CD4-positive, alpha-beta T cell treated with Interleukin-6 at 100 ng/mL for 8 hours (primary cell): ENCODE data around the gene ELOVL4.

Source experiments
- DNase-seq: peaks from one replicate; pipeline ENCODE4 v3.0.0-alpha.2; 2020; ENCODE audit warnings: mixed read lengths, low spot score

ELOVL4 gene

DNA sequence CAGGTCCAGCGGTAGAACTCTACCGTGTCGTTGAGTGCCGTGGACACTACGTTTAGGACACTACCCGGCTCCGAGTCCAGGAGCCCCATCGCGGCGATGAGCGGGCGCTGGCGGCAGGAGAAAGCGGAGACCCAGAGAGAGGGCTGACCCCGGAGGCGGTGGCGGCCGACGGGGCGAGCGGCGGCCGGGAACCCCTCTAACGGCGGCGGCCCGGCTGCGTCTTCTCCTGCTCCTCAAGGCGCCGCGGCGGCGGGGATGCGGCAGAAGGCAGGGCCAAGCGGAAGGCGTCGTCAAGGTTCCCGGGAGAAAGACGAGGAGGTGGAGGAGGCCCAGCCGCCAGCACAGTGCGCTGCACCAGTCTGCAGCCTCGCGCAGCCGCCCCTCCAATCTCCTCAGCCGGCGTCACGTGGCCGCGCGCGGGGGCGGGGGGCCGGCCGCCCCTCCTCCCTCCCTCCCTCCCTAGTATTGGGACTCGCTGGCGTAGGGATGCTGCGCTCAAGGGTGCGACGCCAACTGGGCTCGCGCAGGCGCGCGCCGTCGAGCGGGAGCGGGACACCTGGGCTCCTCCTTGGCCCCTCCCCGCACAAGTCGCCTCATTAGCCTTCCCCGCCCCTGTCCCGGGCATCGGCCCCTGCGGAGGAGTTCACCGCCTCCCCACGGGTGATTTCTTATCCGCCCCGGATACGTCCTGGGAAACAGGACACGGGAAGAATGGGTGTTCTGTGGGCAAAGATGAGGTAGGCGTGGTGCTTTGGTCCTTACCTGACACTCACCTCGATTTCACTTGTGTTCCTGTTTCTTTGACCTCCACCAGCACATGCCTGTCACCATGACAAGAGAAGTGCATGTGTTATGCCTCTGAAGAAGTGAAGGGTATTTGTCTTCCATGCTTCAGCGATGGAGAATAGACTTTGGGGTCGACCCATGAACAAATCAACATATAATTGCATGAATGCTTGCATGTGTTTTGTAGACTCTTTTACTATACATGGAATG, at the start of gene ELOVL4:
Gene ELOVL4, minus strand, starts transcription at position 363 of the 996 bp plus-strand sequence. Its CDS starts 274 bp downstream, at position 89.
- DNase-seq = peak; percentile 58

DNA sequence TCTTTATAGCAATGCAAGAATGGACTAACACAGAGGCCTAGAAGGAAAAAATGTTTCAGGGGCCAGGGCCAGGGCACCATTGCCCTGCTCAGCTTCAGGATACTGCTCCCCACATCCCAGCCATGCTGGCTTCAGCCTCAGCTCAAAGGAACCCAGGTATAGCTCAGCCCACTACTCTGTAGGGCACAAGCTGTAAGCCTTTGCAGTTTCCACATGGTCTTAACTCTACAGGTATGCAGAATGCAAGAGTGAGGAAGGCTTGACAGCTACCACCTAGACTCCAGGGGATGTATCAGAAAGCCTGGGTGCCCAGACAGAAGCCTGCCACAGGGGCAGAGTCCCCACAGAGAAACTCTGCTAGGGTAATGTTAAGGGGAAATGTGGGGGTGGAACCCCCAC, 46.6 kb upstream of the ELOVL4 start:
- no peak for DNase-seq

DNA sequence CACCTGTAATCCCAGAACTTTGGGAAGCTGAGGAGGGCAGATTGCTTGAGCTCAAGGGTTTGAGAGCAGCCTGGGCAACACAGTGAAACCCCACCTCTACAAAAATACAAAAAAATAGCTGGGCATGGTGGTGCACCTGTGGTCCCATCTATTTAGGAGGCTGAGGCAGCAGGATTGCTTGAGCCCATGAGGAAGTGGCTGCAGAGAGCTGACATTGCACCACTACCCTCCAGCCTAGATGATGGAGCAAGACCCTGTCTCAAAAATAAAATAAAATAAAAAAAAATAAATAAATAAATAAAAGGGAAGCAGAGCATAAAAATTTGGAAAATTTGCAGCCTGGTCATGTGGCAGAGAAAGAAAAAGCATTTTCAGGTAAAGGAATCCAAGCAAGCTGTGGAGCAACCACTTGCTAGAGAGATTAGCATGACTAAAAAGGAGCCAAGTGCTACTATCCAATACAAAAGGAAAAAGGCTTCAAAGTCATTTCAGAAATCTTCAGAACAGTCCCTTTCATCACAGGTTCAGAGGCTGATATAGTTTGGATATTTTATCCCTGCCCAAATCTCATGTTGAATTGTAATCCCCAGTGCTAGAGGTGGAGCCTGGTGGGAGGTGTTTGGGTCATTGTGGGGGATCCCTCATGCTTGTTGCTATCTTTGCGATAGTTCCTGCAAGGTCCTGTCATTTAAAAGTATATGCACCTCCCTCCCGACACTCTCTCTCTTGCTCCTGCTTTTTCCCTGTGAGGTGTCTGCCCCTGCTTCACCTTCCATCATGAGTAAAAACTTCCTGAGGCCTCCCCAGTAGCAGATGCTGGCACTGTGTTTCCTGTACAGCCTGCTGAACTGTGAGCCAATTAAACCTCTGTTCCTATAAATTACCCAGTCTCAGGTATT, 45.9 kb upstream of the ELOVL4 start:
- no peak for DNase-seq

DNA sequence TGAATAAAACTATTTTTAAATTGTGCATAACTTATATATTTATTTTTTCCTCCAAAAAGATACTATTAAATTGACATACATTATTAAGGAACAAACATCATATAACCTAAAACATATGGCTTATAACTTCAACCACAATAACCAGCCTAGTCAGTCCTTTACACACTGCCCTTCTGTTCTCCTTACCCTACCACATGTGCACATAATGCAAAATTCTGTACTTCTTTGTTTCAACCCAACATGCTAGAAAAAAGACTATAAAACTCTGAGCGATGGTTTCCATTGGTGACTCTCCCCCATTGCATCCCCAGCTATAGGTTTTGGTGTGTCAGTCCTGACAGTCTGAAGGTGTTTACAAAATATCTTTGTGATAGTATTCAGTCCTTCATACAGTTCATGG, 42.3 kb upstream of the ELOVL4 start:
- DNase-seq = no peak

DNA sequence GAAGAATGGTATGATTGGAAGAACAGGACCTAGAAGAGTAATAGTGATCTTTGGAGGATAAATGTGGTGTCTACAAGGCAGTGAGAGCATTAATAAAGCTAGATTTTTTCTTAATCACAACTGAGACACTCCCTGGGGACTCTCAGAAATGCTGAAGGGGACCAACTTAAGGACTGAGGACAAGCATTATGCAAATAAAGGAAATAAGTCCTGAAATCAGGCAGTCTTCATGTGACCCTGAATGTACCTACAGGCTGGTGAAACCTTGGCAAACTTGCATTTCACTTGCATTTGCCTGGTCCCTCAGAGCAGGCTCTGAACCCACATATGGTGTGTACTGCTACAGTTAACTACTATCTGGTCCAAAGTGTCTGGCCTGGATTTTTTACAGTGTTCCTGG, 37.8 kb upstream of the ELOVL4 start:
- no peak for DNase-seq

DNA sequence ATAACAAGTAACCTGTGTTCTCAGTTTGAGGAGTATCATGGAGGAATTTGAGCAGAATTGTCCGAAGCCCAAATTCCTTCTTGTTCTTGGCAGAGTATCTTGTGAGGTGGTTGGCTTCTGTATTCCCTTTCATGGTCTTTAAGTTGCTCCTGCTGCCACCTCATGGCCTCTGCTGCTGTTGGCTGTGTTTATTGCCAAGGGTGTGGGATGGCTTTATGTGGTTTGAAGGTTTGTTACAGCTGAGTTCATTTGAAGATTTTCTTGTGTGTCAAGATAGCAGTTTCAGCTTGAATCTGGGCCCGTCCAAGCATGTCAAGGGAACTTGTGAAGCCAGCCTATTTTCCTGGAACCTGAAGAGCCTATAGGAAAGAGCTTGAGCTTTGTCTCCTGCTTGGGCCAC, 36.9 kb upstream of the ELOVL4 start:
- peak; percentile 28 for DNase-seq

DNA sequence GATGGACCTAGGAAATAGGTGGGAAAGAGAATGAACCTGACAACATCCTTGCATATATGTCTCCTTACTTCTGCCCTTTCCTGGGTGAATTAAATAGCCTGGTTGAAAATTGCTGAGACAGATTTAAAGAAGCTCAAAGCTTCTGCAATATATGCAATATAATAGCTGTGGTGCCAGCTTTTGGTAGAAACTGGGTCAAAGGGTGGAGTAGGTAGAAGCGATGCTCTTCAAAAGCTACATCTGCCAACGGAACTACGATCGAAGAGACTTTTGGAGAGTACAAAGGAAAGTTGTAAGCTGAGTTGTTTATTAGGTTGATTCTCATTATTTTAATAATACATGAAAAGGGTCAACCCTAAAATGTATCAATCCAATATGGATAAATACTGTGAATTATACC, 34.3 kb upstream of the ELOVL4 start:
- DNase-seq = no peak

DNA sequence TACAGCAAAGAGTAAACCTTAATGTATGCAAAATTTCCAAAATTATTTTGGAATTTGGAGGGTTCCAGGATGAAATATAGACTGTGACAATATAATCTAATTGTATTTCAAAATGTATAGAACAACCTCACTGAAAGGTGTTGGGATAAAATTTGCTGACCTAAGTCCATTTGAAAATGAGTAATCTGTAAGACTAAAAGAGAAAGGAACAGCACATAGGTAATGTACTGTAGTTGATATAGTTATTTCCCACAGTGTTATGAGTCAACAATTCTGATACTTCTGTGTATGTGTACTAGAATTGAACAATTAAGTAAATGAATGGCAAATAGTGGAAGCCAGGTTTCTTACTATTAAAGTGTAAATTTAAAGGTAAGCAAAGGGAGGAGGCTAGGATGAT, 23.8 kb upstream of the ELOVL4 start:
- DNase-seq = no peak

DNA sequence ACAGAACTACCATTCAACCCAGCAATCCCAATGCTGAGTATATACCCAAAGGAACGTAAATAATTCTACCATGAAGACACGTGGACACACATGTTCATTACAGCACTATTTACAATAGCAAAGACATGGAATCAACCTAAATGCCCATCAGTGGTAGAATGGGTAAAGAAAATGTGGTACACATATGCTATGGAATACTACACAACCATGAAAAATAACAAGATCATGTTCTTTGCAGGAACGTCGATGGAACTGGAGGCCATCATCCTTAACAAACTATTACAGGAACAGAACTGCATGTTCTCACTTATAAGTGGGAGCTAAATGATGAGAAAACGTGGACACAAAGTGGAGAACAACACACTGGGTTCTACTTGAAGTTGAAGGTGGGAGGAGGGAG, 22.4 kb upstream of the ELOVL4 start:
- DNase-seq = no peak

DNA sequence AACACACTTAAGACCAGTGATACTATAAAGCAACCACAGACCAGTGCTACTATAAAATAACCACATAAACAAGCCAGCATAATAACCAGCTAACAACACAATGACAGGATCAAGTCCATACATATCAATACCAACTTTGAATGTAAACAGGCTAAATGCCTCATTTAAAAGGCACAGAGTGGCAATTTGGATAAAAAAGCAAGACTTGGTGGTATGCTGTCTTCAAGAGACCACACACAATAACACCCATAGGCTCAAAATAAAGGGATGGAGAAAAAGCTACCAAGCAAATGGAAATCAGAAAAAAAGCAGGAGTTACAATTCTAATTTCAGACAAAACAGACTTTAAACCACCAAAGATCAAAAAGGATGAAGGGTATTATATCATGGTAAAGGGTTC, 19.8 kb upstream of the ELOVL4 start:
- DNase-seq = no peak

DNA sequence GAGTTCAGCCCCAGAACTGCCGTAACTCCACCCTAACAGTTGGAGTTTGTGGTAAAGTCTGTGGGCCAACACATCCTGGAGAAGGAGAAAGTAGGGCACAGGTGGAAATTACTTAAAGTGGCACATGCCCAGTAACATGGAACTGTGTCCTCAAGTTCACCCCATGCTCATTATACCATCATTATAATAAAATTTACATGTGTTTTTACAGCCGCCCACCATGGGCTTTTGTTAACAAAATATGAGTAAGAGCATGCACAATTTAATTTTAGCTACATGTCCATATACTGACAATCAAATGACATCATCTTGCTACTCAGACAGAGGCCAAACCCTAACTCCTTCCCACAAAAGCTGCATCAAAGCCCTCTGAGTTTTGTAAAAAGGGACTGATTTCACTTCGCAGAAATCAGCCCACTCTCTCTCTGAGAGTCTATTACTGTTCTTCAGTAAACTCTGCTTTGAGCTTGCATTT, 17.3 kb upstream of the ELOVL4 start:
- no peak for DNase-seq

DNA sequence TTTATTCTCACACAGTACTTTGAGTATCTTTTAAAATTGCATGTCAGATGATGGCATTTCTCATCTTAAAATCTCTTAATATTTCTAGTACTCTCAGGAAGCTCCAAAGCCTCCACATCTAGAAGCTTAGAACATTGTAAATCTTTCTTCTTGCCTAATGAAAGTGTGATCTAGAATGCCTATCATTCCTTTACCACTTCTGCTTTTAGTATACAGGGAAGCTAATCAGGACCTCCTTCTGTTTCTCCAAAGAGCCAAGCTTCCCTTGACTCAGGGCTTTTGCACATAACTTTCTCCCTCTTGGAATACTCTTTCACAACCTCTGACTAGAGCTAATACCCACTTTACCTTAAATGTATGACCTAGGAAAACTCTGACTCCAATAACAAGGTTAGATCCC, 7.5 kb upstream of the ELOVL4 start:
- DNase-seq = no peak

DNA sequence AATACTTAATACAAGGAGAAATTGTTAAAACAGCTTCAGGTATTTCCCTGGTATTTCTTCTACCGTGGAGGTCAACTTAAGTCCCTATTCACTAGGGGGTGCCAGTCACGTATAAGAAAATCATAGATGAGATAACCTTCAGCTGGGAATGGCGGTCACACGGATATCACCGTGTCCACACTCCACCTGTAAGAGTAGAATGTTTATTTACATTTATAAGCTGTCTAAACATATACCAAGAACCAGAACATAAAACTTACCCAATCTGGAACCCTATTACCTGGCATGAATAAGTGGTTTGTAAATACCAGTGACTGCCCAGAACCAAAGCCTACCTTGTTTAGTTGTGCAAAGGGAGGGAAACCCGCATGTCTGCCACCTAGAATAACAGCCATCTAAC, 1.9 kb upstream of the ELOVL4 start:
- peak; percentile 70 for DNase-seq

DNA sequence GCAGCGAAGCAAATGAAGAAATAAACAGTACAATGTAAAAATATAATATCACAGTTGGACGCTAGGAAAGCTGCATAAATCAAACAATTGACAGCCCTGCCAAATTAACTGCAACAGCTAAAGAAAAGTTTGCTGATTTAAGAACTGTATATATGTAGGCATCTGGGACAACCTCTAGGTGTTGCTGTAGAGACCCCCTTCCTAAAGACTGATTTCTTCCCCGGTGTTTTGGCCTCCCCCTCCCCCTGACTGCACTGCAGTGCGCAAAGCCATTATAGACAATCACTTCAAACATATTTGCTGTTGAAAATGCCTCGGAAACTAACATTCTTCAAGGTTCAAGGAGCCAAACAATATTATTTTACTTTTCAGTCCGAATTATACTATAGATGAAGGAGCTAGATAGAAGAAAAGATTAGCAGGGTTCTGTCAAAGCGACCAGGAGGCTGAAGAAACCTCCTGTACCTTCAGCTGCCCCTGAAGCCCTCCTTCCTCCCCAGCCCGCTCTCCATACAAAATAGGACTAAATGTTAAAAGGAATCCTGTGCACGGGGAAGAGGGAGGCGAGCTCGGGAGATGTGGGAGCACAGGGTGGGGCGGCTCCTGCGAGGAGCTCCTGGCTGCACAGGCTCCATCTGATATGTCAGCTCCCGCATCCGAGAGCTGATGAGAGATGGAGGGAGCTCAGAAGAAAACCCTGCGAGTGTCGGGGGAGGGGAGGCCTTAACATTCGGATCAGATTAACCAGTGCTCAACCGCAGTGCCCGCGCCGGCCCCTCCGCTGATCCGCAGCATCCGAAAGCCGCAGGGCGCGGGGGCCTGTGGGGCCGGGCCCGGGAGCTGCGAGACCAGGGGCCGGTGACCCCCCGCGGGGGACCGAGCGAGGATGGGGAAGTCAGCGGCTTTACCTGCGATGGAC, 822 bp downstream of the ELOVL4 start:
- DNase-seq = peak; percentile 8

DNA sequence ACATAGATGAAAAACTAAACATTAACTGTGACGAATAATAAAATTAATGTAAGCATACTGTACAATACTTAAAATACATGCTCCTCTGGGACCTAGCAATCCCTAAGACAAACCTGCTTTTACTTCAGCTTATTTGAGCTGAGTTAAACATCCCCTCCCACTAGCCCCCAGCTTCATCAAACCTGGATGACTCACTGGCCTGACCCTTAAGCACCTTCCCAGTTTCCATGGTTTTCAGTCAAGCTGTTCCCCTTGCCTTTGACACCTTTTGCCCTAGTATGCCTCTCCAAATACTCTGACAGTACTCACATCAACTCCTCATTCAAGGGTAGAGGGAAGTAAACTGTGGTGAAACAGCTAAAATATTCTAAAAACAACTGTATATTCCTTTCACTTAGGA, 4.2 kb downstream of the ELOVL4 start:
- DNase-seq = no peak

DNA sequence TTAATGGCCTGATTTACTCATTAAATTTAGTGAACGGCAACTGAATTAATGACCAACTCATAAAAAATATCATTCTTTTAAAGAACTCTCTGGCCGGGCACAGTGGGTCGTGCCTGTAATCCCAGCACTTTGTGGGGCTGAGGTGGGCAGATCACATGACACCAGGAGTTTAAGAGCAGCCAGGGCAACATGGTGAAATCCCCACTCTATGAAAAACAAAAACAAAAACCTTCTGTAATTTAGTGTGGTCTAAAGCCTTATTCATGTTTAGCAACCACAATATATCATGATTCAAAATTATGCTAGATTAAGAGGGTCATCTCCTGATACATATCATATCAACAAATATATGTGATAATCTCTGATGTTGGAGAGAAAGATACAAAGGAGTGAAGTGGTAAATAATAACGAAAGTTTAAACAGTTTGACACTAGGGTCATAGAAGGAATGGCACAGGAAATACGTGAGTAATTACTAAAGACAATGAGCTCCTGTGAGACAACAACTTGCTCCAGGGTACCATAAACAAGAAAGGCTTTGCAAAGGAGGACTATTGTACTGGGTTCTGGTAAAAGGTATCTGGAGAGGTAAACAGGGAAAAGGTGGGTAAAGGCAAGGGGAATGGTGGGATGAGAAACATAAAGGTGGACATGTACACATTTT, 5.7 kb downstream of the ELOVL4 start:
- no peak for DNase-seq

DNA sequence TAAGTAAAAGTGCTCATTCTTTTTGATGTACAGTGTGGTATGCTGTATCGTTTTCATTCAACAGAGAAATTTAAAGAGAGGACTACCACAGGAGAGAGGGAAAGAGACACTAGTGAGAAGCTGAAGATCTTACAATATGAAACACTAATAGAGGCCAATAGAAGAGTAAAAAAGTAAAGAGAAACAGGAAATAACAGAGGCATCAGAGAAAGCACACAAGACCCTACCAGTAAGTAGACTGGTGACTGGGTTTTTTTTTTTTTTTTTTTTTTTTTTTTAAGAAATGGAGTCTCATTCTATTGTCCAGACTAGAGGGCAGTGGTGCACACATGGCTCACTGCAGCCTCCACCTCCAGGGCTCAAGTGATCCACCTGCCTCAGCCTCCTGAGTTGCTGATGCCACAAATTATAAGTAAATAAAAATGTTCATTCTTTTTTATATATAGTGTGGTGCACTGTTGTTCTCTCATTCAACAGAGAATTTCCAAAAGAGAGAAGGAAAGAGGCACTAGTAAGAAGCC, 18.8 kb downstream of the ELOVL4 start:
- no peak for DNase-seq

DNA sequence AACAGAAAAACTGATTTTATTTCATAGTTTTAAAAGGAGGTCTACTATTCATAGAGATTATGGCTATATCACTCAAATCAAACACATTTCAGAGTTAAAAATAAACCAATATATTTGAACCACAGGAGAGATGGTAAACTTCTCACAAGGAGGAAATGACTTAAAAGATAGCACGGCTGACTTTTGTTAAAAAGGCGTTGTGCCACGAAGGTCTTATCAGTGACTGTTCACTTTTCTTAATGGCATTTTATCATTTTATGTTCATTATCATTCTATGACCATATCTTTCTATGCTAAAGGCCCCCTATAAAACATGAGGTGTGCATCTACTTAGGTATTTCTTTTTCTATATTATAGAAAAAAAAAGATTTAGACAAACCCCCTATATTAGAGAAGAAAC, 19.6 kb downstream of the ELOVL4 start:
- no peak for DNase-seq

DNA sequence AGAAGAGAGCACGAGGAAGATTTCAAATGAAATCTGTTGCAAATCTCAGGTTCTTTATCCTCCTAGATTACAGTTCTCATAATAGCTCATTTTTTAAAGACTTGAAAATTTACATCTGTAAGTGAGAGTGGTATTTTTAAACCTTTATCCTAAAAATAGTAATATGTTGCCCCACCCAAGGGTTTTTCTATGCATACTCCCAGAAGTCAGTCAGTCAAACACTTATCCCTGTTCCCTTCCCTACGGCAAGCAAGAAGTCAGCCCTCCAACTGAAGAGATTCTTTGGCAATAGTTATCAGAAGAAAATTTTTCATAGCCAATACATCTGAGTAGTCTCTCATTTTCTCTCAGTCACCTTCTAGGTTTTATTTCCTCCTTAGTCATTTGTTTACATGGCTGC, 24.1 kb downstream of the ELOVL4 start:
- no peak for DNase-seq

DNA sequence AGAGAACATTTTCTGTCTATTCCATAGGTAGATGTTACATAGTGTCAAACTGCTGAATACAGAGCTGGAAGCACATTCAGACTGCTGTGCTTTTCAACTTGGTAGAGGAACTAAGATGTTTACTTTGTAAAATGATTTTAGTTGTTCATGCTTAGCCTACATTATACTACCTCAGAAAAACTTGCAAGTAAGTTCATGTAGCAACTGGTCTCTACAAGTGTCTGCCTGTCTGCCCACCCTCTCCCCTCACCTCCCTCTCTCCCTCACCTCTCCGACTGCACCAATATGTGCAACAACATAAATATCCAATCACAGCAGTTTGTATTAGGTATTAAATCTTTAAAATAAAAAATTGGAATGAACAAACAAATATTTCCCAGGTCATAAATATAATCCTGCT, 25.3 kb downstream of the ELOVL4 start:
- no peak for DNase-seq

DNA sequence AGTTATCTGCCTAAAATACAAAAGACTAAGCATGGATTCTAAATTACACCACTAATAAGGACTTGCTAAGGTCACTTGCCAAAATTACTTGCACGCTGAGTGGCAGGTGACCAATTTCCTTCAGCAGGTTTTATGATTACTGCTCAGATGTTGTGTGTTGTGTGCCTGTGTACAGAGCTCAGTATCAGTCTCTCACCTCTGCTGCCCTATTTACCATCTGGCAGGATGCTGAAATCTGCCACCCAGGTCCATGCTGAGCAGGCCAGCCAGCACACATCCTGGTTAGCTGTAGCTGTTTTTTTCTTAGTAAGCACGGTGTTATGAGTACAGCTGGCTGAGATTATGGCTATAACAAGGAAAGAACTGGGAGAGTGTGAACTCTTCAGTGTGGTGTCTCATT, 34.0 kb downstream of the ELOVL4 start:
- no peak for DNase-seq
